Measurements from ENCODE around the gene RTP5. TPM values are rescaled to one million over a fixed set of nuclear protein-coding genes. Genes with fewer than 3 reads are reported as not detected.

RTP5 gene
- total and polyA plus RNA-seq, 11 donors = not detected

DNA sequence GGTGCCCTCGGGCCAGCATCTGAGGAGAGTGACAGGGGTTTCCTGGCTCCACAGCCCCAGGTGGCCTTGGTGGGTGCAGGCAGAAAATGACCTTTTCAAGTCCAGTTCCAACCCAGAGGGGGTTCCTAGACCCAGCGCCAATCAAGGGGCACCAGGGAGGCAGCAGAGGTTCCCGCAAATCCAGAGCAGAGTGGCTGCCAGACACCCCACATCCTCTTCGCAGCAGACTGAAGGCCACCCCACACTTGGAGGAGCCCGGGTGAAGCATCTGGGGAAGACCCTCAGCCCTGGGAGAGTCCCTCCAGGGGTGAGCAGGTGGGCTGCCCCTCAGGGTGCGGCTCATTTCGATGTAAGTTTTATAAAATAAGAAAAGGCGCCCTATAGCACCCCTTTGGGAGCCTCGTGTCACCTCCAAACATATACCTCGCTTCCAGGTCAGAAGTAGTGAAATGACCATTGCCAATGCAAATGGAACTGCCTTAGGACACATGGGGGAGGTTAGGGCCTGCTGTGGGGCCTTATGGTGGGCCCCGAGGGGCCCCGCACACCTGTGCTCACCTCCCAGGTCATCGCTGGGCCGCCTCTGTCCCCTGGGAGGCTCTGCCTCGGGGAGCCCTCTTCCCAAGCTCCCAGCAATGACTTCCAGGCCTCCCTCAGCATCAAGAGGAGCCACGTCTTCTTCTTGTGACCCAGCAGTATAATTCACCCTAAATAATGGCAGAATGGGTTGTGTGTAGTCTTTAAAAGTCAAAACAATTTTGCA, 11.0 kb downstream of the RTP5 start:
- H3K36me3 ChIP-seq = no peaks in the 10 kb centered on the region
- H3K27me3 ChIP-seq = no peaks in the 10 kb centered on the region
- H3K4me1 ChIP-seq = peaks cover 0 to 28% (median 13%) of the 10 kb centered on the region in 12 donors
- ATAC-seq = no peak
- DNase-seq = peak in 1 of 5 donors; percentile 47
- H3K27ac ChIP-seq = peak overlapping the region in 3 of 12 donors; percentile 34 to 67 (median 54)
- TF ChIP-seq, protein P1, sequence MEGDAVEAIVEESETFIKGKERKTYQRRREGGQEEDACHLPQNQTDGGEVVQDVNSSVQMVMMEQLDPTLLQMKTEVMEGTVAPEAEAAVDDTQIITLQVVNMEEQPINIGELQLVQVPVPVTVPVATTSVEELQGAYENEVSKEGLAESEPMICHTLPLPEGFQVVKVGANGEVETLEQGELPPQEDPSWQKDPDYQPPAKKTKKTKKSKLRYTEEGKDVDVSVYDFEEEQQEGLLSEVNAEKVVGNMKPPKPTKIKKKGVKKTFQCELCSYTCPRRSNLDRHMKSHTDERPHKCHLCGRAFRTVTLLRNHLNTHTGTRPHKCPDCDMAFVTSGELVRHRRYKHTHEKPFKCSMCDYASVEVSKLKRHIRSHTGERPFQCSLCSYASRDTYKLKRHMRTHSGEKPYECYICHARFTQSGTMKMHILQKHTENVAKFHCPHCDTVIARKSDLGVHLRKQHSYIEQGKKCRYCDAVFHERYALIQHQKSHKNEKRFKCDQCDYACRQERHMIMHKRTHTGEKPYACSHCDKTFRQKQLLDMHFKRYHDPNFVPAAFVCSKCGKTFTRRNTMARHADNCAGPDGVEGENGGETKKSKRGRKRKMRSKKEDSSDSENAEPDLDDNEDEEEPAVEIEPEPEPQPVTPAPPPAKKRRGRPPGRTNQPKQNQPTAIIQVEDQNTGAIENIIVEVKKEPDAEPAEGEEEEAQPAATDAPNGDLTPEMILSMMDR (IDR thresholded peaks at IDR 0.05) = no peak
- TF ChIP-seq POLR2A (IDR thresholded peaks at IDR 0.05) = no peak
- H3K4me3 ChIP-seq = peak overlapping the region in 8 of 12 donors; percentile 52 to 67 (median 62)
- 78 to 85% (median 83%) methylated on average over 14 to 16 of the region's 16 CpGs for WGBS, 4 donors
- H3K9me3 ChIP-seq = peaks cover 0 to 3% (median 0%) of the 10 kb centered on the region in 12 donors
- intact Hi-C loops (cut with DNase I) = loop anchor here in 2 of 10 donors (2.0 to 5.0 kb wide), 2 partner anchors 148 to 178 kb away; partner anchors contain the start of genes D2HGDH (in 1 of the 2) and ING5 (in 1 of the 2)

DNA sequence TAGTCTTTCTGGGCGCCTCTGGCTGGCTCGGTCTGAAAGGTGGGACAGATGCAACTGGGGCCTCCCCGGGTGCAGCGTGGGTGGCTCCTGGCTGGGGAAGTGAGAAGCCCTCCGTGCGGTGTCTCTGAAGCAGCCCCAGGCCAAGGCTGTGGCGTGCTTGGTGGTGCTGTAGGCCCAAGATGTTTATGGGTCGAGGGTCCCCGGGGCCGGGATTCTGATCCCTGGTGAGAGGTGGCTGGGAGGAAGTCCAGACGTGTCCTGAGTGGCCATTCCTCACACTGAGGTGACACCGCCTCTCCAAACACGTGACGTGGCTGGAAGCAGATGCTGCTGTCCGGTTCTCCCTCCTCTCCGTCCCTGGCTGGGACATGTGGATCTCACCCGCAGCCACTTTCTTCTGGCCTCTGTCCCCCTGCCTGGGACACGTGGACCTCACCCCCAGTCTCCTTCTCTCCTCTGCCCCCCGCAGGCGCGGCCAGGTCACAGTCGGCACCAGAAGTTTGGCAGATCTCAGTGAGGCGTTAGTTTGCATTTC, 12.6 kb downstream of the RTP5 start:
- ATAC-seq (peak; percentile 10 to 45 (median 36)), DNase-seq (peak; percentile 53 to 76 (median 61))
- intact Hi-C loops (cut with DNase I) = loop anchor here in 1 of 10 donors (5.0 kb wide), 1 partner anchor 150 kb away; the partner anchor contains the start of gene D2HGDH
- Histone ChIP-seq H3K36me3 (no peaks in the 10 kb centered on the region), H3K9me3 (peaks cover 0 to 2% (median 0%) of the 10 kb centered on the region in 12 donors), H3K27ac (peak overlapping the region in 11 of 12 donors; percentile 26 to 69 (median 58)), H3K4me3 (peak overlapping the region in 11 of 12 donors; percentile 4 to 67 (median 58)), H3K27me3 (no peaks in the 10 kb centered on the region), H3K4me1 (peaks cover 0 to 28% (median 13%) of the 10 kb centered on the region in 12 donors)
- 14 to 19% (median 17%) methylated on average over 15 to 23 of the region's 23 CpGs for WGBS, 4 donors
- no peak for TF ChIP-seq POLR2A (IDR thresholded peaks at IDR 0.05)
- TF ChIP-seq, protein P1 (IDR thresholded peaks at IDR 0.05) = peak in 1 of 12 donors; percentile 17

DNA sequence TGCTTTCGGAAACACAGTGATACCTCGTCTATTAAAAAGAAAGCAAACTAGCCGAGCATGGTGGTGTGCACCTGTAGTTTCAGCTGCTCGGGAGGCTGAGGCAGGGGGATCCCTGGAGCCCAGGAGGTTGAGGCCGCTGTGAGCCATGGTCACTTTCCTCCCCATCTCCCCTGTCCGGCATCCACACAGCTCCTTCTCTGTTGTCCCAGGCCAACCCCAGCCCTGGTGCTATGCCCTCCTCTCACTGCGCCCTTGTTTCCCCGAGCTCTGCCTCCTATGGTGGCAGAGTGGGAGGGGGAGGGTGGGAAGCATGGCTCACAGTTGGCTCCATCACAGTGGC, 15.4 kb downstream of the RTP5 start:
- H3K9me3 ChIP-seq = peaks cover 0 to 3% (median 0%) of the 10 kb centered on the region in 12 donors
- H3K27me3 ChIP-seq = no peaks in the 10 kb centered on the region
- no peaks in the 10 kb centered on the region for H3K36me3 ChIP-seq
- H3K4me3 ChIP-seq = no peak overlapping the region
- peaks cover 0 to 25% (median 13%) of the 10 kb centered on the region in 12 donors for H3K4me1 ChIP-seq
- no peak for ATAC-seq
- H3K27ac ChIP-seq = no peak overlapping the region
- intact Hi-C loops (cut with DNase I) = loop anchor here in 1 of 10 donors (5.0 kb wide), 1 partner anchor 153 kb away; the partner anchor contains the start of gene D2HGDH
- TF ChIP-seq POLR2A (IDR thresholded peaks at IDR 0.05) = no peak
- TF ChIP-seq, protein P1 (IDR thresholded peaks at IDR 0.05) = no peak
- 94 to 98% (median 96%) methylated on average over 8 of the region's 8 CpGs for WGBS, 4 donors
- peak in 1 of 5 donors; percentile 33 for DNase-seq

Data from heart left ventricle (tissue), 16 donors.